Measurements from ENCODE around the gene CACNG7. TPM values are rescaled to one million over a fixed set of nuclear protein-coding genes. Genes with fewer than 3 reads are reported as not detected.

The CACNG7 gene
- total and polyA plus RNA-seq, 2 donors (not counting 3 experiments of a cell fraction or from before 2014, with no cell fraction given), result 0.92 to 1.3 TPM

GRCh38 chr19:53892981-53893325, 16.1 kb upstream of the CACNG7 start:
- FAIRE-seq (no peak), DNase-seq (ENCODE audit: low read depth, low spot score) (no peak)
- Histone ChIP-seq H3K79me2 (ENCODE audit: control insufficient read depth, insufficient read depth, low read length) (no peaks in the 10 kb centered on the region), H4K20me1 (replicated peaks; ENCODE audit: control insufficient read depth, extremely low read depth, insufficient read depth, low read length) (no peaks in the 10 kb centered on the region), H3K9ac (replicated peaks; ENCODE audit: extremely low read depth, insufficient read depth, low read length) (no peak overlapping the region), H2AFZ (ENCODE audit: low read depth, low read length) (no peak overlapping the region), H3K27me3 (ENCODE audit: control insufficient read depth in 2 of 2, insufficient read depth in 2 of 2, low read length in 2 of 2) (peaks cover 3 to 9% of the 10 kb centered on the region in 2 experiments), H3K4me2 (ENCODE audit: insufficient read depth, low read length) (no peak overlapping the region), H3K27ac (ENCODE audit: insufficient read depth, low read depth, low read length) (no peak overlapping the region), H3K4me1 (ENCODE audit: control insufficient read depth, extremely low read depth, insufficient read depth, low read length) (no peaks in the 10 kb centered on the region), H3K36me3 (ENCODE audit: control insufficient read depth in 2 of 2, extremely low read depth in 1 of 2, insufficient read depth in 2 of 2, low read length in 2 of 2) (no peaks in the 10 kb centered on the region), H3K9me1 (replicated peaks; ENCODE audit: control insufficient read depth, extremely low read depth, insufficient read depth, low read length) (no peaks in the 10 kb centered on the region), H3K9me3 (replicated peaks; ENCODE audit: control insufficient read depth, insufficient read depth, low read length) (no peaks in the 10 kb centered on the region), H3K4me3 (replicated peaks in 1 of 3; ENCODE audit: insufficient read depth in 1 of 3, low read depth in 1 of 3, low read length in 3 of 3) (no peak overlapping the region)
- dilution Hi-C loops (cut with MboI; ENCODE audit: extremely low pct_ligation_motif_present, low sequenced_read_pairs), result no loop called here
- ChIA-PET POLR2A (no interaction called here), CTCF (interaction anchor here (1.9 kb wide), 1 partner anchor 8 kb away, joined by 6 read pairs; no protein-coding TSS in a partner anchor)
- intact Hi-C loops (cut with micrococcal nuclease), result no loop called here
- BruUV-seq (replicated peaks), result no TSS peak
- no peak for TF ChIP-seq POLR2AphosphoS5 (IDR thresholded peaks at IDR 0.05; ENCODE audit: insufficient read depth, low read depth, low read length)
- TF ChIP-seq MYC (IDR thresholded peaks at IDR 0.05; ENCODE audit: low read depth, low read length), result no peak
- no peak for TF ChIP-seq GATA2 (IDR thresholded peaks at IDR 0.05; ENCODE audit: insufficient read depth, insufficient read length, low read depth, low read length)
- TF ChIP-seq CTCF (IDR thresholded peaks at IDR 0.05; ENCODE audit: extremely low read depth in 1 of 2, insufficient read depth in 1 of 2, low read depth in 1 of 2, low read length in 2 of 2), result no peak
- no peak for TF ChIP-seq MAX (IDR thresholded peaks at IDR 0.05; ENCODE audit: insufficient read depth, insufficient read length)
- no peak for TF ChIP-seq POLR2A (IDR thresholded peaks at IDR 0.05; ENCODE audit: low read depth, low read length)
- TF ChIP-seq FOS (IDR thresholded peaks at IDR 0.05; ENCODE audit: borderline replicate concordance, insufficient read depth, low read length), result no peak
- no peak for TF ChIP-seq JUN (IDR thresholded peaks at IDR 0.05; ENCODE audit: borderline replicate concordance, insufficient read depth, insufficient read length, low read depth)
- TF ChIP-seq EZH2 (IDR thresholded peaks at IDR 0.05; ENCODE audit: borderline replicate concordance, low read depth, low read length, severe bottlenecking), result no peak

All from endothelial cell of umbilical vein (primary cell).